Osteoblast (primary cell): ENCODE measurements around the gene PKD1L1. TPM values are rescaled to one million over a fixed set of nuclear protein-coding genes. Genes with fewer than 3 reads are reported as not detected.

Source experiments
- DNase-seq: peaks from one replicate; pipeline ENCODE4 v3.0.0; 2011; ENCODE audit warnings: low spot score, mixed read lengths; ENCODE audit not compliant: insufficient read length; ENCODE audit errors: missing footprints
- H2AFZ ChIP-seq: 2 replicates; pipeline ENCODE4 v1.6.0; 2011; ENCODE audit warnings: mild to moderate bottlenecking, low read length
- H3K27ac ChIP-seq: 2 replicates; pipeline ENCODE4 v1.5.1; 2011; ENCODE audit warnings: mild to moderate bottlenecking, low read depth, low read length, moderate library complexity
- H3K27me3 ChIP-seq: 2 replicates; pipeline ENCODE4 v1.6.0; 2012; ENCODE audit warnings: mild to moderate bottlenecking, control low read depth, inconsistent platforms, low read length, moderate library complexity; ENCODE audit not compliant: insufficient read depth
- H3K36me3 ChIP-seq: 2 replicates; pipeline ENCODE4 v1.5.1; 2011; ENCODE audit warnings: mild to moderate bottlenecking, low read length, control low read depth, moderate library complexity; ENCODE audit not compliant: insufficient read depth
- H3K4me1 ChIP-seq: 2 replicates; pipeline ENCODE4 v1.5.1; 2011; ENCODE audit warnings: mild to moderate bottlenecking, low read length, control low read depth, moderate library complexity; ENCODE audit not compliant: insufficient read depth
- H3K4me2 ChIP-seq: 2 replicates; pipeline ENCODE4 v1.6.0; 2011; ENCODE audit warnings: mild to moderate bottlenecking, low read length; ENCODE audit not compliant: insufficient read depth
- H3K4me3 ChIP-seq: fragments of 200-600 bp; sonication (generic); 3 replicates; pipeline ENCODE4 v1.5.1; 2012; ENCODE audit warnings: mild to moderate bottlenecking, low read length, inconsistent platforms; ENCODE audit not compliant: insufficient read depth
- H3K79me2 ChIP-seq: 2 replicates; pipeline ENCODE4 v1.6.0; 2012; ENCODE audit warnings: mild to moderate bottlenecking, low read length, control low read depth, inconsistent platforms; ENCODE audit not compliant: insufficient read depth
- H3K9me3 ChIP-seq: 2 replicates; pipeline ENCODE4 v1.5.1; 2011; ENCODE audit warnings: low read depth, low read length, control low read depth
- H4K20me1 ChIP-seq: 2 replicates; pipeline ENCODE4 v1.6.0; 2012; ENCODE audit warnings: mild to moderate bottlenecking, low read length, control low read depth; ENCODE audit not compliant: insufficient read depth
- total RNA-seq: library from RNA; depleted of rRNA; stranded (reverse); fragments of >200 nt; gene quantifications from 2 replicates; pipeline ENCODE4 v1.2.3, GENCODE V29; 2012
- TF ChIP-seq, protein P1 (sequence below): IDR thresholded peaks from 2 replicates; pipeline ENCODE4 v1.5.1; 2011; ENCODE audit warnings: mild to moderate bottlenecking, low read depth, low read length, moderate library complexity; ENCODE audit errors: extremely low read depth

PKD1L1 gene
- total RNA-seq, 1 donor = under 0.01 TPM

DNA sequence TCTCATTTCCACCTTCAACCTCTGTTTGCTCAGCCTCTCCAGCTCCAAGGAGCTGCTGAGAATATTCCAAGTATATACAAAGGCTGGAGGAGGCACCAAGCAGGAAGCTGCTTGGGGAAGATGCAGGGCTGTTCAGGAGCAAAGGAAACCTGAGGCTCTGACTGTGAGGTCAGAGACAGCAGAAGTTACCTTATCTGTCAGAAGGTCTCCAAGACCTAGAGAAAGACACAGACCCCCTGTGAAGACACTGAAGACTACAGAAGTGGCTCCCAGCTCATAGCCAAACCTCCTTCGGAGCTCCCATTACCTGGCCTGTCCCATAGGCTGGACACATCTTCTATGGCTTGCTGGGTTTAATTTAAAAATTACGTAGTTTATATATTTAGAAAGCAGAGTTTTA is 53.2 kb downstream of the PKD1L1 start:
- TF ChIP-seq, protein P1, sequence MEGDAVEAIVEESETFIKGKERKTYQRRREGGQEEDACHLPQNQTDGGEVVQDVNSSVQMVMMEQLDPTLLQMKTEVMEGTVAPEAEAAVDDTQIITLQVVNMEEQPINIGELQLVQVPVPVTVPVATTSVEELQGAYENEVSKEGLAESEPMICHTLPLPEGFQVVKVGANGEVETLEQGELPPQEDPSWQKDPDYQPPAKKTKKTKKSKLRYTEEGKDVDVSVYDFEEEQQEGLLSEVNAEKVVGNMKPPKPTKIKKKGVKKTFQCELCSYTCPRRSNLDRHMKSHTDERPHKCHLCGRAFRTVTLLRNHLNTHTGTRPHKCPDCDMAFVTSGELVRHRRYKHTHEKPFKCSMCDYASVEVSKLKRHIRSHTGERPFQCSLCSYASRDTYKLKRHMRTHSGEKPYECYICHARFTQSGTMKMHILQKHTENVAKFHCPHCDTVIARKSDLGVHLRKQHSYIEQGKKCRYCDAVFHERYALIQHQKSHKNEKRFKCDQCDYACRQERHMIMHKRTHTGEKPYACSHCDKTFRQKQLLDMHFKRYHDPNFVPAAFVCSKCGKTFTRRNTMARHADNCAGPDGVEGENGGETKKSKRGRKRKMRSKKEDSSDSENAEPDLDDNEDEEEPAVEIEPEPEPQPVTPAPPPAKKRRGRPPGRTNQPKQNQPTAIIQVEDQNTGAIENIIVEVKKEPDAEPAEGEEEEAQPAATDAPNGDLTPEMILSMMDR = no peak
- H3K27me3 ChIP-seq = no peaks in the 10 kb centered on the region
- no peak overlapping the region for H3K27ac ChIP-seq
- no peaks in the 10 kb centered on the region for H3K36me3 ChIP-seq
- H3K4me1 ChIP-seq = no peaks in the 10 kb centered on the region
- H3K79me2 ChIP-seq = no peaks in the 10 kb centered on the region
- no peak overlapping the region for H2AFZ ChIP-seq
- H3K4me2 ChIP-seq = no peak overlapping the region
- no peak for DNase-seq
- no peaks in the 10 kb centered on the region for H4K20me1 ChIP-seq
- no peak overlapping the region for H3K4me3 ChIP-seq
- H3K9me3 ChIP-seq = no peaks in the 10 kb centered on the region

DNA sequence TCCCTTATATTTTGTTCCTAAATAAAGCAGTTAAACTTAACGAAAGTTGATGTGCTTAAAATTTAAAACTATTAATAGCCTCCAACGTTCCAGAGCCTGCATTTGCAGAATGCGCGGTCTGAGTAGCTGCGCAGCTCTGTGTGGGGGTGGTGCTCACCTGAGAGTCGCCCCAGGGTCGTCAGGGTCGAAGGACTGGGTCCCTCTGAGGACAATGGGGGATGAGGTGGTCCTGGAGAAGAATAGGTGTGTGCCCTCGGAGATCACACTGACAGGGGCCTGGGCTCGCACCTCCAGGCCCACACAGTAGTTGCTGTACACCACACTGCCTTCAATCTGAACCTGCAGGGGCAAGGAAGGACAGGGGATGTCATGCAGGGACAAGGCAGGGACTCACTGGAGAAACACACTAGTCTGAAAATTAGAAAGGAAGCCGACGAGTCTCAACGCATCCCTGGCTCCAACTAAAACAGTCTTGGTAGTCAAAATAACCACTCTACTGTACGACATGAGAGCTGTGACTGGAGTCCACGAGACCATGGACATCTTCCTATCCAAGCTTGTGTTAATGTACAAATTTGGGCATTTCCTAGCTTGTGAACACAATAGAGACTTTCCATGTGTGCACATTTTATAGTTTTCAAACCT is 54.4 kb downstream of the PKD1L1 start:
- no peak for DNase-seq
- H2AFZ ChIP-seq = no peak overlapping the region

DNA sequence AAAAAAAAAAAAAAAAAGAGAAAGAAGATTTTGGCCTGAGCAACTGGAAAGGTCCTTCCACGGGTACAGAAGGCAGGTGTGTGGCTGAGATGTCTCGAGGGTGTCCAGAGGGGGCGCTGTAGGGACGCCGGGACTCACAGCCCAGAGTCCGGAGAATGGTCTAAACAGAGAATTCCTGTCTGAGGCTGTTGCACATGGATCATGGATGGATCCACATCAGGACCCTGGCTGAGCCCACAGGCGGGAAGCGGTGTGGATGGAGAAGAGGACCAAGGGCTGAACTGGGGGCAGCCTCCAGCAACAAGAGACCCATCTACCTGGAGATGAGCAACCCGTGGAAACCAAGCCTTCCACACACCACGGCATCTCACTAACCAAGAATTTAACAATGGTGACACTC is 55.0 kb downstream of the PKD1L1 start:
- no peaks in the 10 kb centered on the region for H3K79me2 ChIP-seq
- no peaks in the 10 kb centered on the region for H3K27me3 ChIP-seq
- no peaks in the 10 kb centered on the region for H3K36me3 ChIP-seq
- no peaks in the 10 kb centered on the region for H4K20me1 ChIP-seq
- no peak overlapping the region for H3K27ac ChIP-seq
- no peak overlapping the region for H3K4me3 ChIP-seq
- TF ChIP-seq, protein P1 = peak; percentile 44
- H2AFZ ChIP-seq = no peak overlapping the region
- H3K4me1 ChIP-seq = no peaks in the 10 kb centered on the region
- no peaks in the 10 kb centered on the region for H3K9me3 ChIP-seq
- DNase-seq = no peak
- H3K4me2 ChIP-seq = no peak overlapping the region

More for the DNA sequence above, 54.4 kb downstream of the PKD1L1 start:
- H3K4me2 ChIP-seq = no peak overlapping the region
- no peaks in the 10 kb centered on the region for H3K9me3 ChIP-seq
- H3K4me1 ChIP-seq = no peaks in the 10 kb centered on the region
- no peaks in the 10 kb centered on the region for H3K27me3 ChIP-seq
- no peaks in the 10 kb centered on the region for H4K20me1 ChIP-seq
- no peak overlapping the region for H3K4me3 ChIP-seq
- H3K79me2 ChIP-seq = no peaks in the 10 kb centered on the region
- no peaks in the 10 kb centered on the region for H3K36me3 ChIP-seq
- TF ChIP-seq, protein P1 = no peak
- no peak overlapping the region for H3K27ac ChIP-seq

DNA sequence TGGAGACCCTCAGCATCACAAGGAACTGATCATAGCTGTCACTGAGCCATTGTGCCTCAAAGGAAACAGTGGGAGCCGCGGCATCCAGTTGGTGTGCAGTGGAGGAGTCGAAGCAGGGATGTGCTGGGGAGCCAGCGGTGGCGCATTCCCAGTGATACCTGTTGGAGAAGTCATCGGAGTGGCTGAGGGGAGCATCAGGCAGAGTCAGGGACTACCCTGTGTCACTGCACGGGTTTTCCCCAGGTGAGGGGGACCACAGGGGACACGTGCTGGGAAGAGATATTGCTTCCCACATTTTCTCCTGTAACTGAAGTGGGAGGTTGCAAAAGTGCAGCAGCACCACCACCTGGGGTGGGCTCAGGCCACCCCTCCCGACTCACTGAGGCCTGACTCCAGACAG is 57.7 kb downstream of the PKD1L1 start:
- H3K27me3 ChIP-seq = peaks cover 3% of the 10 kb centered on the region
- no peaks in the 10 kb centered on the region for H3K79me2 ChIP-seq
- no peak overlapping the region for H3K4me3 ChIP-seq
- no peak overlapping the region for H3K27ac ChIP-seq
- H3K4me2 ChIP-seq = no peak overlapping the region
- no peak overlapping the region for H2AFZ ChIP-seq
- H3K9me3 ChIP-seq = no peaks in the 10 kb centered on the region
- no peak for DNase-seq
- H4K20me1 ChIP-seq = no peaks in the 10 kb centered on the region
- TF ChIP-seq, protein P1 = no peak
- H3K4me1 ChIP-seq = no peaks in the 10 kb centered on the region
- no peaks in the 10 kb centered on the region for H3K36me3 ChIP-seq
